GM19043 (cell line): ENCODE data around the gene TPGS1.

Source experiments
- ATAC-seq: cut with Tn5 transposase; IDR thresholded peaks from one replicate; pipeline ENCODE4 v1.9.1; 2021; ENCODE audit warnings: low read depth; ENCODE audit not compliant: unreplicated experiment

The TPGS1 gene

GRCh38 chr19:567296-567900 is 60.1 kb downstream of the TPGS1 start:
- no peak for ATAC-seq
